Activated CD8-positive, alpha-beta memory T cell treated with anti-CD3 and anti-CD28 coated beads, Interleukin-2, amount 50 U/mL, for 24 hours (primary cell): ENCODE results near the gene HECW1.

Experiments used
- DNase-seq: peaks from one replicate; pipeline ENCODE4 v3.0.0-alpha.2; 2020; ENCODE audit errors: extremely low read depth

Gene HECW1

GRCh38 chr7:43604251-43604650, 491.8 kb downstream of the HECW1 start:
- no peak for DNase-seq

- no peak for DNase-seq
Observed at GRCh38 chr7:43609097-43609496, 496.6 kb downstream of the HECW1 start.

DNA sequence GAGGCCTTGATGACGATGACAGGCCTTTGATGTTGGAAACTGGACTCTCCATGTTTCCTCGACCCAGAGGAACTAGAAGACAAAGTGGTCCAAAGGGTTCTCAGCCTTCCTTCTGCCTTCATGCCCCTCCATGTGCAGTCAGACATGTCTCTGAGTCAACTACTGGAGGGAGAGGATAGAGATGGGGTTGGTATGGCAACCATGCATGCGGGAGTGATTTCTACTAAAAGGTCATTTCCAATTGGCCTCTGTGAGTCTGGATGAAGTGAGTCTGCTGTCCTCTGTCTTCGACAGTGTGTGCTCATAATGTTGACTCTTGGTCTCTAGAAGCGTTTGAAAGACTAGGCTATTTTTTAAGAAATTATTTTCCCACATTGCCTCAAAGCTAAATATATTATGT, 499.7 kb downstream of the HECW1 start:
- no peak for DNase-seq

DNA sequence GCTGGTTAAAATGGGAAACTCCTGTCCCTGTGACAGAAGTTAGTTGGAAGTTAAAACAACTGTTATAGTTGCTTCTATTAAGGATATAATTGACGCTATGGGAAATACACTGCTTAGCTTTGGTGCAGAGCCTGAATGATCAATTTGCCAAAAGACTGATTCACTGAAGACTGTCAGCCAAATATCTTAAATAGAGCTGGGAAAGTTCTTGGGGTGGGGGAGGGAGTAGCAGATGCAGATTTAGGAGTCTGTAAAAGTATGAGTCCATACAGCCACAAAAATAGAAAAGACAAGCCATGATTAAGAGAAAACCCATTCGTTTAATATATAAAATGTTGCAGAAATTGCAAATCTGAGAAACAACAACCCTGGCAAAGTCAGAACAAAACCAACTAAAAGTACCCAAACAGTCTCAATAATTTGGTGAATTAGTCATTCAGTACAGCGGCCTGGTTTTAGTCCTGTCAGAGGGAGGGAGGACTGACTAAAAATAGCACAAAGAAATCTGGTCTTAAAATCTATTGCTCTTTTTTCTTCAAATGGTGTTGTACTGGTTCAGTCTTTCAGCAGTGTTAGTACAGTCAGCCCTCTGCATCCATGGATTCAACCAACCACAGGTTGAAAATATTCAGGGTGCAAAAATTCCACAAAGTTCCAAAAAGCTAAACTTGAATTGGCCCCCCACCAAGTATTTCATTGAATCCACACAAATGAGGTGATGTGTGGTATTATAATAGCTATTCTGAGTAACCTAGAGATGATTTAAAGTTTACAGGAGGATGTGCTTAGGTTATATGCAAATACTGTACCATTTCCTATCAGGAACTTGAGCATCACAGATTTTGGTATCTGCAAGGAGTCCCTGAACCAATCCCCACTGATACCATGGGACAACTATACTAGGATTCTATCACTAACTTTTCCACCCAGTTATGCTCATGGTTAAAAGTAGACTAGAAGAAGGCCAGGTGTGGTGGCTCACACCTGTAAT, 500.4 kb downstream of the HECW1 start:
- no peak for DNase-seq
